Liver (tissue), 3 donors: ENCODE results near the gene TSPAN12.

Source experiments
- EGR1 ChIP-seq, 2 donors: IDR thresholded peaks; 2 replicates each; pipeline ENCODE4 v1.6.1; 2016 to 2018; ENCODE audit warnings: antibody characterized with exemption in 2 of 2, low read depth in 2 of 2
- FOXA1 ChIP-seq: IDR thresholded peaks from 2 replicates; pipeline ENCODE4 v1.6.1; 2016; ENCODE audit warnings: antibody characterized with exemption
- HNF4G ChIP-seq: IDR thresholded peaks from 2 replicates; pipeline ENCODE4 v1.6.1; 2016; ENCODE audit warnings: antibody characterized with exemption
- JUND ChIP-seq, 2 donors: IDR thresholded peaks; 2 replicates each; pipeline ENCODE4 v1.6.1; 2016; ENCODE audit warnings: antibody characterized with exemption in 2 of 2
- TAF1 ChIP-seq: conservative IDR thresholded peaks from 2 replicates; pipeline ENCODE4 v1.6.1; 2016; ENCODE audit warnings: antibody characterized with exemption, mild to moderate bottlenecking
- YY1 ChIP-seq: IDR thresholded peaks from 2 replicates; pipeline ENCODE4 v1.6.1; 2016; ENCODE audit warnings: antibody characterized with exemption, mild to moderate bottlenecking
- TF ChIP-seq, protein P1 (sequence below): fragments of 150-350 bp; IDR thresholded peaks from 2 replicates; pipeline ENCODE4 v1.5.1; 2017; ENCODE audit warnings: improper control_type of control experiment, low read depth, low read length; ENCODE audit not compliant: missing input control
- TF ChIP-seq, protein P2 (sequence below): IDR thresholded peaks from 2 replicates; pipeline ENCODE4 v1.6.1; 2016; ENCODE audit warnings: antibody characterized with exemption
- TF ChIP-seq, protein P3 (sequence below): IDR thresholded peaks from 2 replicates; pipeline ENCODE4 v1.6.1; 2016; ENCODE audit warnings: antibody characterized with exemption
- TF ChIP-seq, protein P4 (sequence below): IDR thresholded peaks from 2 replicates; pipeline ENCODE4 v1.6.1; 2016; ENCODE audit warnings: antibody characterized with exemption, mild to moderate bottlenecking
- TF ChIP-seq, protein P5 (sequence below): IDR thresholded peaks from 2 replicates; pipeline ENCODE4 v1.6.1; 2016; ENCODE audit warnings: antibody characterized with exemption
- donor health status: healthy.
- donor health status: healthy.

DNA sequence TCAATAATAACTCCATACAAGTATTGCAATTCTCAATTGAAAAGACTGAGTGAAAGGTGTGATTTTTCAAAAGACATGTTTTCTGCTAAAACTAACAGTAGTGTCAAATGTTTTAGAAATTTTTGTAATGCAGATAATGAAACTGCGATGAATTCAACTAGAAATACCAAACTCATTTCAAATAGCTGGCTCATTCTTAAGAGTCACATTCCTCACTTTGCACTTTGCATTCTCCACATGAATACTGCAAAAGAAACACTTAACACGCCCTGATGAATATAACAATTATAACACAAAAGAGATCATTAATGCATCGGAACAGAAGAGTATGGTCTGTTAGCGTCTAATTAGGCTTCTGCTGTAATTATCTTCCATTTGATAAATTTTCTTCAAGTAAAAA, 15.5 kb upstream of the TSPAN12 start:
- TF ChIP-seq JUND (IDR thresholded peaks at IDR 0.05) (no peak), YY1 (no peak), TAF1 (no peak), EGR1 (IDR thresholded peaks at IDR 0.05; ENCODE audit: low read depth in 2 of 2) (no peak), HNF4G (no peak), FOXA1 (no peak)
- TF ChIP-seq, protein P1, sequence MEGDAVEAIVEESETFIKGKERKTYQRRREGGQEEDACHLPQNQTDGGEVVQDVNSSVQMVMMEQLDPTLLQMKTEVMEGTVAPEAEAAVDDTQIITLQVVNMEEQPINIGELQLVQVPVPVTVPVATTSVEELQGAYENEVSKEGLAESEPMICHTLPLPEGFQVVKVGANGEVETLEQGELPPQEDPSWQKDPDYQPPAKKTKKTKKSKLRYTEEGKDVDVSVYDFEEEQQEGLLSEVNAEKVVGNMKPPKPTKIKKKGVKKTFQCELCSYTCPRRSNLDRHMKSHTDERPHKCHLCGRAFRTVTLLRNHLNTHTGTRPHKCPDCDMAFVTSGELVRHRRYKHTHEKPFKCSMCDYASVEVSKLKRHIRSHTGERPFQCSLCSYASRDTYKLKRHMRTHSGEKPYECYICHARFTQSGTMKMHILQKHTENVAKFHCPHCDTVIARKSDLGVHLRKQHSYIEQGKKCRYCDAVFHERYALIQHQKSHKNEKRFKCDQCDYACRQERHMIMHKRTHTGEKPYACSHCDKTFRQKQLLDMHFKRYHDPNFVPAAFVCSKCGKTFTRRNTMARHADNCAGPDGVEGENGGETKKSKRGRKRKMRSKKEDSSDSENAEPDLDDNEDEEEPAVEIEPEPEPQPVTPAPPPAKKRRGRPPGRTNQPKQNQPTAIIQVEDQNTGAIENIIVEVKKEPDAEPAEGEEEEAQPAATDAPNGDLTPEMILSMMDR, result no peak
- TF ChIP-seq, protein P2, sequence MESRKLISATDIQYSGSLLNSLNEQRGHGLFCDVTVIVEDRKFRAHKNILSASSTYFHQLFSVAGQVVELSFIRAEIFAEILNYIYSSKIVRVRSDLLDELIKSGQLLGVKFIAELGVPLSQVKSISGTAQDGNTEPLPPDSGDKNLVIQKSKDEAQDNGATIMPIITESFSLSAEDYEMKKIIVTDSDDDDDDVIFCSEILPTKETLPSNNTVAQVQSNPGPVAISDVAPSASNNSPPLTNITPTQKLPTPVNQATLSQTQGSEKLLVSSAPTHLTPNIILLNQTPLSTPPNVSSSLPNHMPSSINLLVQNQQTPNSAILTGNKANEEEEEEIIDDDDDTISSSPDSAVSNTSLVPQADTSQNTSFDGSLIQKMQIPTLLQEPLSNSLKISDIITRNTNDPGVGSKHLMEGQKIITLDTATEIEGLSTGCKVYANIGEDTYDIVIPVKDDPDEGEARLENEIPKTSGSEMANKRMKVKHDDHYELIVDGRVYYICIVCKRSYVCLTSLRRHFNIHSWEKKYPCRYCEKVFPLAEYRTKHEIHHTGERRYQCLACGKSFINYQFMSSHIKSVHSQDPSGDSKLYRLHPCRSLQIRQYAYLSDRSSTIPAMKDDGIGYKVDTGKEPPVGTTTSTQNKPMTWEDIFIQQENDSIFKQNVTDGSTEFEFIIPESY, result no peak
- TF ChIP-seq, protein P3, sequence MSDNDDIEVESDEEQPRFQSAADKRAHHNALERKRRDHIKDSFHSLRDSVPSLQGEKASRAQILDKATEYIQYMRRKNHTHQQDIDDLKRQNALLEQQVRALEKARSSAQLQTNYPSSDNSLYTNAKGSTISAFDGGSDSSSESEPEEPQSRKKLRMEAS, result no peak
- TF ChIP-seq, protein P4, sequence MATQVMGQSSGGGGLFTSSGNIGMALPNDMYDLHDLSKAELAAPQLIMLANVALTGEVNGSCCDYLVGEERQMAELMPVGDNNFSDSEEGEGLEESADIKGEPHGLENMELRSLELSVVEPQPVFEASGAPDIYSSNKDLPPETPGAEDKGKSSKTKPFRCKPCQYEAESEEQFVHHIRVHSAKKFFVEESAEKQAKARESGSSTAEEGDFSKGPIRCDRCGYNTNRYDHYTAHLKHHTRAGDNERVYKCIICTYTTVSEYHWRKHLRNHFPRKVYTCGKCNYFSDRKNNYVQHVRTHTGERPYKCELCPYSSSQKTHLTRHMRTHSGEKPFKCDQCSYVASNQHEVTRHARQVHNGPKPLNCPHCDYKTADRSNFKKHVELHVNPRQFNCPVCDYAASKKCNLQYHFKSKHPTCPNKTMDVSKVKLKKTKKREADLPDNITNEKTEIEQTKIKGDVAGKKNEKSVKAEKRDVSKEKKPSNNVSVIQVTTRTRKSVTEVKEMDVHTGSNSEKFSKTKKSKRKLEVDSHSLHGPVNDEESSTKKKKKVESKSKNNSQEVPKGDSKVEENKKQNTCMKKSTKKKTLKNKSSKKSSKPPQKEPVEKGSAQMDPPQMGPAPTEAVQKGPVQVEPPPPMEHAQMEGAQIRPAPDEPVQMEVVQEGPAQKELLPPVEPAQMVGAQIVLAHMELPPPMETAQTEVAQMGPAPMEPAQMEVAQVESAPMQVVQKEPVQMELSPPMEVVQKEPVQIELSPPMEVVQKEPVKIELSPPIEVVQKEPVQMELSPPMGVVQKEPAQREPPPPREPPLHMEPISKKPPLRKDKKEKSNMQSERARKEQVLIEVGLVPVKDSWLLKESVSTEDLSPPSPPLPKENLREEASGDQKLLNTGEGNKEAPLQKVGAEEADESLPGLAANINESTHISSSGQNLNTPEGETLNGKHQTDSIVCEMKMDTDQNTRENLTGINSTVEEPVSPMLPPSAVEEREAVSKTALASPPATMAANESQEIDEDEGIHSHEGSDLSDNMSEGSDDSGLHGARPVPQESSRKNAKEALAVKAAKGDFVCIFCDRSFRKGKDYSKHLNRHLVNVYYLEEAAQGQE, result no peak
- TF ChIP-seq, protein P5, sequence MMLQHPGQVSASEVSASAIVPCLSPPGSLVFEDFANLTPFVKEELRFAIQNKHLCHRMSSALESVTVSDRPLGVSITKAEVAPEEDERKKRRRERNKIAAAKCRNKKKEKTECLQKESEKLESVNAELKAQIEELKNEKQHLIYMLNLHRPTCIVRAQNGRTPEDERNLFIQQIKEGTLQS, result no peak
